Body of pancreas (tissue), 4 donors: Measurements from ENCODE around the gene MTA1. TPM values are rescaled to one million over a fixed set of nuclear protein-coding genes. Genes with fewer than 3 reads are reported as not detected.

Source experiments
- ATAC-seq: fragments of 150-250 bp; one replicate; pipeline ENCODE4 v1.9.1; 2016
- DNase-seq, 4 donors: peaks; one replicate each; pipeline ENCODE4 v3.0.0-alpha.2; 2019
- H3K27ac ChIP-seq, 4 donors: fragments of 200-600 bp; sonication (generic); 1 replicate in 3 of 4; 2 replicates in 1 of 4; pipeline versions ENCODE4 v1.5.1 to v1.6.1; 2016 to 2019; ENCODE audit warnings: mild to moderate bottlenecking in 1 of 4, mixed read lengths in 1 of 4, moderate library complexity in 1 of 4
- H3K27me3 ChIP-seq, 2 donors: fragments of 200-600 bp; sonication (generic); one replicate each; pipeline ENCODE4 v1.6.0; 2016; ENCODE audit warnings: mild to moderate bottlenecking in 1 of 2
- H3K36me3 ChIP-seq, 2 donors: fragments of 200-600 bp; sonication (generic); replicated peaks in 1 of 2; 2 replicates each; pipeline ENCODE4 v1.5.1; 2016; ENCODE audit warnings: low read depth in 2 of 2; ENCODE audit not compliant: insufficient read depth in 1 of 2
- H3K4me1 ChIP-seq: fragments of 200-600 bp; sonication (generic); one replicate; pipeline ENCODE4 v1.6.0; 2016
- H3K4me3 ChIP-seq, 2 donors: fragments of 200-600 bp; sonication (generic); 1 replicate in 1 of 2; 2 replicates in 1 of 2; pipeline ENCODE4 v1.5.1; 2016 to 2019
- H3K9me3 ChIP-seq, 3 donors: fragments of 200-600 bp; sonication (generic); 1 replicate in 2 of 3; 2 replicates in 1 of 3; pipeline ENCODE4 v1.5.1; 2016
- CTCF ChIP-seq, 7 experiments: fragments of 450-650 bp in 4 of 7; fragments of 200-600 bp in 3 of 7; sonication (generic) in 3 of 7; IDR thresholded peaks; one replicate each; pipeline ENCODE4 v1.5.1; 2016 to 2019; ENCODE audit warnings: antibody characterized with exemption in 7 of 7
- POLR2A ChIP-seq, 3 donors: fragments of 450-650 bp; IDR thresholded peaks; one replicate each; pipeline ENCODE4 v1.6.1; 2016; ENCODE audit warnings: antibody characterized with exemption in 3 of 3, mild to moderate bottlenecking in 2 of 3
- WGBS, 2 donors: methylation state at CpG; one replicate each; pipeline ENCODE4 v1.1.5; 2017; 5-methylcytosine and 5-hydroxymethylcytosine counted together
- intact Hi-C: fragments of 100-400 bp; cut with DNase I; formaldehyde crosslinking; loops from one replicate; pipeline ENCODE4 v1.15.1; 2023
- total RNA-seq, 2 donors: library from RNA; depleted of rRNA; stranded (reverse); fragments of >200 nt; gene quantifications; one replicate each; pipeline ENCODE4 v1.1.0, GENCODE V29; 2016

MTA1 gene
- total RNA-seq, 2 donors from 2014 or later: 69.8 to 92.6 TPM

GRCh38 chr14:105400016-105400415 lies 19.6 kb upstream of the MTA1 start:
- no peaks in the 10 kb centered on the region for H3K36me3 ChIP-seq
- no peak overlapping the region for H3K27ac ChIP-seq
- 80 to 99% methylated on average over 1 to 9 of the region's 9 CpGs for WGBS, 2 donors
- ATAC-seq: no peak
- no peak for DNase-seq
- peaks cover 24% of the 10 kb centered on the region for H3K4me1 ChIP-seq
- TF ChIP-seq CTCF (IDR thresholded peaks at IDR 0.05) (no peak), POLR2A (IDR thresholded peaks at IDR 0.05) (no peak)
- intact Hi-C loops: no loop called here
- H3K27me3 ChIP-seq: no peaks in the 10 kb centered on the region
- no peaks in the 10 kb centered on the region for H3K9me3 ChIP-seq
- no peak overlapping the region for H3K4me3 ChIP-seq

- Histone ChIP-seq H3K9me3 (no peaks in the 10 kb centered on the region), H3K27me3 (no peaks in the 10 kb centered on the region), H3K36me3 (no peaks in the 10 kb centered on the region), H3K27ac (no peak overlapping the region), H3K4me1 (peaks cover 24% of the 10 kb centered on the region), H3K4me3 (no peak overlapping the region)
- DNase-seq: no peak
- ATAC-seq: no peak
- intact Hi-C loops: no loop called here
- 92 to 96% methylated on average over 9 of the region's 9 CpGs for WGBS, 2 donors
- TF ChIP-seq POLR2A (IDR thresholded peaks at IDR 0.05) (no peak), CTCF (IDR thresholded peaks at IDR 0.05) (no peak)
These were observed 17.9 kb upstream of the MTA1 start for GRCh38 chr14:105401699-105402098.

- Histone ChIP-seq H3K27me3 (no peaks in the 10 kb centered on the region), H3K4me3 (no peak overlapping the region), H3K36me3 (no peaks in the 10 kb centered on the region), H3K4me1 (peaks cover 12% of the 10 kb centered on the region), H3K27ac (no peak overlapping the region), H3K9me3 (no peaks in the 10 kb centered on the region)
- ATAC-seq (no peak), DNase-seq (no peak)
- 93 to 94% methylated on average over 13 of the region's 13 CpGs for WGBS, 2 donors
- intact Hi-C loops: no loop called here
- no peak for TF ChIP-seq POLR2A (IDR thresholded peaks at IDR 0.05)
- no peak for TF ChIP-seq CTCF (IDR thresholded peaks at IDR 0.05)
These were observed 11.0 kb upstream of the MTA1 start for GRCh38 chr14:105408592-105408991.

DNA sequence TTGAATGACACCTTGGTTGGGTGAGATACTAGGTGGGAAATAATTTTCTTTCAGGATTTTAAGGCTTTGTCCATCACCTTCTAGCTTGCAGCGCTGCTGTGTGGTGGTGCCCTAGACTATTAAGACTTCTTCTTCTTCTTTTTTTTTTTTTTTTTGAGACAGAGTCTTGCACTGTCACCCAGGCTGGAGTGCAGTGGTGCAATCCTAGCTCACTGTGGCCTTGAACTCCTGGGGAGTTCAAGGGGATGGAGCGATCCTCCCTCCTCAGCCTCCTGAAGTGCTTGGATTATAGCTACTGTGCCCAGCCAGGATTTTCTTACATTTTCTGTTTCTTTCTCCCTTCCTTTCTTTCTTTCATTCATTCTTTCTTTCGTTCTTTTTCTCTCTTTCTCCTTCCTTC lies 10.3 kb upstream of the MTA1 start:
- H3K9me3 ChIP-seq: no peaks in the 10 kb centered on the region
- intact Hi-C loops: no loop called here
- H3K27me3 ChIP-seq: no peaks in the 10 kb centered on the region
- no peak overlapping the region for H3K4me3 ChIP-seq
- H3K36me3 ChIP-seq: no peaks in the 10 kb centered on the region
- no peak for ATAC-seq
- no peak overlapping the region for H3K27ac ChIP-seq
- WGBS, 2 donors: 74 to 84% methylated on average over 3 of the region's 3 CpGs
- DNase-seq: no peak
- no peak for TF ChIP-seq POLR2A (IDR thresholded peaks at IDR 0.05)
- TF ChIP-seq CTCF (IDR thresholded peaks at IDR 0.05): no peak
- peaks cover 13% of the 10 kb centered on the region for H3K4me1 ChIP-seq

DNA sequence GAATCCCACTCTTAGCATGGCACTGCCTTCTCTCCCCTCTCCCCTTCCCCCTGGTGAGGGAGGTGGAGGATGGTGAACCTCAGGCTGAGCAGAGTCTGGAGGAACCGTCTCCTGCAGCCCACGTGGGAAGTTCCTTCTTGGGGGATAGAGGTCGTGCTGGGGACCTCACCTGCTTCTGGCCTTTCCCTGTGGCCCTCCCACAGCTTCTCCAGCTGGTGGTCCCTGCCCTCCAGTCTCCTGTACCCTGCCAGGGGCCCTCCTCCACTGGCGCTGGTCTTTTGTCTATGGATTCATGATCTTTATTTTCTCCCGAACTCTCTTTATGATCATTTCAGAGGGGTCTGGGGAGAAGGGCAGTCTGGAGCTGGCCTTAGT lies 9.0 kb upstream of the MTA1 start:
- Histone ChIP-seq H3K27me3 (no peaks in the 10 kb centered on the region), H3K36me3 (no peaks in the 10 kb centered on the region), H3K9me3 (no peaks in the 10 kb centered on the region), H3K27ac (no peak overlapping the region), H3K4me1 (peaks cover 18% of the 10 kb centered on the region), H3K4me3 (no peak overlapping the region)
- intact Hi-C loops: no loop called here
- ATAC-seq (no peak), DNase-seq (no peak)
- TF ChIP-seq CTCF (IDR thresholded peaks at IDR 0.05) (no peak), POLR2A (IDR thresholded peaks at IDR 0.05) (no peak)
- WGBS, 2 donors: 47 to 59% methylated on average over 5 of the region's 5 CpGs
